PC-9 (cell line): ENCODE measurements around the gene ADORA2A. TPM values are rescaled to one million over a fixed set of nuclear protein-coding genes. Genes with fewer than 3 reads are reported as not detected.

Source experiments
- BruUV-seq: library from RNA; stranded (reverse); fragments of 400-500 nt; replicated peaks from 2 replicates; lab custom pipeline; 2021; lab: Mats Ljungman, UMichigan
- CTCF ChIA-PET: fragments of 300-600 bp; sonication (Branson Sonifier 250); formaldehyde crosslinking; loops from one replicate; lab custom pipeline; 2022; ENCODE audit warnings: antibody characterized with exemption; lab: Charles Lee
- POLR2A ChIA-PET: fragments of 300-600 bp; sonication (Branson Sonifier 250); formaldehyde crosslinking; loops from one replicate; lab custom pipeline; 2022; ENCODE audit warnings: antibody characterized with exemption; ENCODE audit not compliant: unreplicated experiment; lab: Charles Lee
- DNase-seq, 2 experiments: peaks; one replicate each; pipeline versions ENCODE4 v3.0.0 to v3.0.0-alpha.2; 2015 to 2022; ENCODE audit warnings: mixed read lengths in 1 of 2
- H2AFZ ChIP-seq: fragments of 200-600 bp; sonication (generic); 2 replicates; pipeline ENCODE4 v1.8.1; 2017; ENCODE audit warnings: antibody characterized with exemption
- H3F3A ChIP-seq: fragments of 200-600 bp; sonication (generic); 2 replicates; pipeline ENCODE4 v1.8.1; 2017; ENCODE audit warnings: antibody characterized with exemption, mild to moderate bottlenecking, low read depth; ENCODE audit not compliant: insufficient read depth
- H3K27ac ChIP-seq: fragments of 200-600 bp; sonication (generic); 2 replicates; pipeline ENCODE4 v1.6.1; 2016; ENCODE audit warnings: mixed run types
- H3K27me3 ChIP-seq: fragments of 200-600 bp; sonication (generic); 2 replicates; pipeline ENCODE4 v1.6.1; 2016; ENCODE audit warnings: low read depth, mixed run types; ENCODE audit not compliant: insufficient read depth
- H3K36me3 ChIP-seq: fragments of 200-600 bp; sonication (generic); 2 replicates; pipeline ENCODE4 v1.6.1; 2016; ENCODE audit warnings: low read depth, mixed run types
- H3K4me1 ChIP-seq: fragments of 200-600 bp; sonication (generic); replicated peaks from 2 replicates; pipeline ENCODE4 v1.6.1; 2016; ENCODE audit warnings: mixed run types; ENCODE audit not compliant: insufficient read depth
- H3K4me2 ChIP-seq: fragments of 200-600 bp; sonication (generic); 2 replicates; pipeline ENCODE4 v1.6.1; 2017; ENCODE audit warnings: mixed run types
- H3K4me3 ChIP-seq: fragments of 200-600 bp; sonication (generic); 2 replicates; pipeline ENCODE4 v1.6.1; 2016; ENCODE audit warnings: mixed run types
- H3K79me2 ChIP-seq: fragments of 200-600 bp; sonication (generic); 2 replicates; pipeline ENCODE4 v1.6.1; 2017; ENCODE audit warnings: low read depth, mixed run types
- H3K9me2 ChIP-seq: fragments of 200-600 bp; sonication (generic); 2 replicates; pipeline ENCODE4 v1.8.1; 2017; ENCODE audit warnings: mild to moderate bottlenecking; ENCODE audit not compliant: insufficient read depth
- H3K9me3 ChIP-seq: fragments of 200-600 bp; sonication (generic); 2 replicates; pipeline ENCODE4 v1.8.1; 2016; ENCODE audit warnings: low read depth; ENCODE audit not compliant: insufficient read depth
- H4K20me1 ChIP-seq: fragments of 200-600 bp; sonication (generic); 2 replicates; pipeline ENCODE4 v1.8.1; 2017; ENCODE audit not compliant: insufficient read depth
- CTCF ChIP-seq: fragments of 200-600 bp; sonication (generic); conservative IDR thresholded peaks from 2 replicates; pipeline ENCODE4 v1.6.1; 2017; ENCODE audit warnings: mixed run types, antibody characterized with exemption, mild to moderate bottlenecking, moderate library complexity
- EZH2 ChIP-seq: fragments of 200-600 bp; sonication (generic); IDR thresholded peaks from 2 replicates; pipeline ENCODE4 v1.8.0; 2017; ENCODE audit warnings: antibody characterized with exemption, low read depth
- intact Hi-C: fragments of 100-400 bp; cut with micrococcal nuclease; formaldehyde crosslinking; loops from one replicate; pipeline ENCODE4 v1.10.0; 2022; ENCODE audit not compliant: unreplicated experiment
- total RNA-seq: library from RNA; stranded (reverse); gene quantifications from 2 replicates; pipeline ENCODE4 v1.2.3, GENCODE V29; 2021

ADORA2A gene
- total RNA-seq, 1 experiment from 2014 or later, result 1.8 TPM

GRCh38 chr22:24435861-24436371 is 8.5 kb downstream of the ADORA2A start:
- intact Hi-C loops, result no loop called here
- H4K20me1 ChIP-seq, result no peaks in the 10 kb centered on the region
- H3K36me3 ChIP-seq, result no peaks in the 10 kb centered on the region
- no peak for DNase-seq
- POLR2A ChIA-PET, result no interaction called here
- no peak overlapping the region for H3K4me2 ChIP-seq
- no peaks in the 10 kb centered on the region for H3K27me3 ChIP-seq
- H3K9me2 ChIP-seq, result no peaks in the 10 kb centered on the region
- no peaks in the 10 kb centered on the region for H3K79me2 ChIP-seq
- CTCF ChIA-PET, result no interaction called here
- peaks cover 13% of the 10 kb centered on the region; the same call in 1 of the 2 replicates for H3F3A ChIP-seq
- H3K4me1 ChIP-seq, result peaks cover 17% of the 10 kb centered on the region
- no peak overlapping the region for H2AFZ ChIP-seq
- H3K4me3 ChIP-seq, result no peak overlapping the region
- no peaks in the 10 kb centered on the region for H3K9me3 ChIP-seq
- TF ChIP-seq EZH2 (no peak), CTCF (no peak)
- BruUV-seq, result no TSS peak
- no peak overlapping the region for H3K27ac ChIP-seq

- H4K20me1 ChIP-seq, result no peaks in the 10 kb centered on the region
- ChIA-PET CTCF (no interaction called here), POLR2A (no interaction called here)
- no peaks in the 10 kb centered on the region for H3K27me3 ChIP-seq
- peaks cover 17% of the 10 kb centered on the region for H3K4me1 ChIP-seq
- BruUV-seq, result no TSS peak
- H3K27ac ChIP-seq, result no peak overlapping the region
- H3K4me3 ChIP-seq, result no peak overlapping the region
- intact Hi-C loops, result no loop called here
- no peaks in the 10 kb centered on the region for H3K9me3 ChIP-seq
- H3K79me2 ChIP-seq, result no peaks in the 10 kb centered on the region
- TF ChIP-seq EZH2 (no peak), CTCF (no peak)
- H3K9me2 ChIP-seq, result no peaks in the 10 kb centered on the region
- H3K36me3 ChIP-seq, result no peaks in the 10 kb centered on the region
- H3F3A ChIP-seq, result peaks cover 13% of the 10 kb centered on the region; the same call in 1 of the 2 replicates
- H2AFZ ChIP-seq, result no peak overlapping the region
- H3K4me2 ChIP-seq, result no peak overlapping the region
- DNase-seq, result no peak
Measured at GRCh38 chr22:24436553-24436952, 9.2 kb downstream of the ADORA2A start.

- H3F3A ChIP-seq, result peaks cover 13% of the 10 kb centered on the region; the same call in 1 of the 2 replicates
- no peaks in the 10 kb centered on the region for H3K36me3 ChIP-seq
- H3K27me3 ChIP-seq, result no peaks in the 10 kb centered on the region
- no peak overlapping the region for H3K27ac ChIP-seq
- H3K4me3 ChIP-seq, result no peak overlapping the region
- no peaks in the 10 kb centered on the region for H4K20me1 ChIP-seq
- H3K9me3 ChIP-seq, result no peaks in the 10 kb centered on the region
- H3K4me1 ChIP-seq, result peaks cover 17% of the 10 kb centered on the region
- no peak for DNase-seq
- BruUV-seq, result no TSS peak
- ChIA-PET CTCF (no interaction called here), POLR2A (no interaction called here)
- no peaks in the 10 kb centered on the region for H3K79me2 ChIP-seq
- intact Hi-C loops, result no loop called here
- no peak overlapping the region for H2AFZ ChIP-seq
- no peak overlapping the region for H3K4me2 ChIP-seq
- no peaks in the 10 kb centered on the region for H3K9me2 ChIP-seq
- TF ChIP-seq CTCF (no peak), EZH2 (no peak)
Measured at GRCh38 chr22:24437091-24437490, 9.7 kb downstream of the ADORA2A start.
